H9 (cell line): Measurements from ENCODE around the gene ANO9. TPM values are rescaled to one million over a fixed set of nuclear protein-coding genes. Genes with fewer than 3 reads are reported as not detected.
A peak's percentile ranks its signal among the peaks of the same experiment; 100 is the strongest.

Source experiments
- DNase-seq: peaks from one replicate; pipeline ENCODE4 v3.0.0-alpha.2; 2017
- H2AFZ ChIP-seq: one replicate; pipeline ENCODE4 v1.6.1; 2013; ENCODE audit warnings: mild to moderate bottlenecking, low read length, control low read depth, moderate library complexity
- H2AK5ac ChIP-seq: 2 replicates; pipeline ENCODE4 v1.6.1; 2013; ENCODE audit warnings: low read length, control low read depth, mixed read lengths; ENCODE audit not compliant: insufficient read length
- H2BK120ac ChIP-seq: one replicate; pipeline ENCODE4 v1.6.1; 2013; ENCODE audit warnings: low read depth, mild to moderate bottlenecking, low read length, control low read depth, inconsistent platforms; ENCODE audit not compliant: poor library complexity, severe bottlenecking
- H2BK12ac ChIP-seq: 2 replicates; pipeline ENCODE4 v1.6.1; 2013; ENCODE audit warnings: low read length, control low read depth, mixed read lengths, low read depth; ENCODE audit not compliant: insufficient read length
- H2BK15ac ChIP-seq: 2 replicates; pipeline ENCODE4 v1.6.1; 2013; ENCODE audit warnings: low read depth, low read length, control low read depth
- H2BK20ac ChIP-seq: one replicate; pipeline ENCODE4 v1.6.1; 2013; ENCODE audit warnings: low read depth, mild to moderate bottlenecking, low read length, control low read depth, inconsistent platforms; ENCODE audit not compliant: poor library complexity, severe bottlenecking
- H2BK5ac ChIP-seq: 2 replicates; pipeline ENCODE4 v1.6.1; 2013; ENCODE audit warnings: low read length, control low read depth, mixed read lengths; ENCODE audit not compliant: insufficient read length
- H3K14ac ChIP-seq: 2 replicates; pipeline ENCODE4 v1.6.1; 2013; ENCODE audit warnings: low read length, control low read depth; ENCODE audit not compliant: insufficient read depth
- H3K18ac ChIP-seq: 2 replicates; pipeline ENCODE4 v1.6.1; 2013; ENCODE audit warnings: low read depth, mild to moderate bottlenecking, mixed read lengths, low read length, control low read depth; ENCODE audit not compliant: insufficient read length
- H3K23ac ChIP-seq: 2 replicates; pipeline ENCODE4 v1.6.1; 2013; ENCODE audit warnings: low read length, control low read depth, mixed read lengths, low read depth; ENCODE audit not compliant: insufficient read length
- H3K23me2 ChIP-seq: 2 replicates; pipeline ENCODE4 v1.6.1; 2013; ENCODE audit warnings: low read depth, mild to moderate bottlenecking, mixed read lengths, low read length, control low read depth; ENCODE audit not compliant: insufficient read length, poor library complexity, severe bottlenecking
- H3K27ac ChIP-seq: 2 replicates; pipeline ENCODE4 v1.5.1; 2013; ENCODE audit warnings: low read length, control low read depth, mixed read lengths, low read depth; ENCODE audit not compliant: insufficient read length
- H3K27me3 ChIP-seq: 2 replicates; pipeline ENCODE4 v1.6.1; 2013; ENCODE audit warnings: low read length, control low read depth, inconsistent platforms; ENCODE audit not compliant: insufficient read depth
- H3K4ac ChIP-seq: 2 replicates; pipeline ENCODE4 v1.6.1; 2013; ENCODE audit warnings: low read depth, mild to moderate bottlenecking, control low read depth, inconsistent platforms, low read length, moderate library complexity
- H3K4me1 ChIP-seq: 2 replicates; pipeline ENCODE4 v1.6.1; 2013; ENCODE audit warnings: low read length, control low read depth, inconsistent platforms; ENCODE audit not compliant: insufficient read depth
- H3K4me2 ChIP-seq: 2 replicates; pipeline ENCODE4 v1.6.1; 2013; ENCODE audit warnings: low read length, control low read depth, mixed read lengths; ENCODE audit not compliant: insufficient read length, insufficient read depth
- H3K56ac ChIP-seq: 2 replicates; pipeline ENCODE4 v1.6.1; 2013; ENCODE audit warnings: low read depth, mild to moderate bottlenecking, mixed read lengths, low read length, control low read depth; ENCODE audit not compliant: insufficient read length
- H3K79me1 ChIP-seq: 2 replicates; pipeline ENCODE4 v1.6.1; 2013; ENCODE audit warnings: low read depth, mild to moderate bottlenecking, moderate library complexity, low read length, control low read depth, inconsistent platforms; ENCODE audit not compliant: insufficient read depth, poor library complexity, severe bottlenecking
- H3K79me2 ChIP-seq: 2 replicates; pipeline ENCODE4 v1.6.1; 2013; ENCODE audit warnings: low read length, control low read depth, inconsistent platforms; ENCODE audit not compliant: insufficient read depth
- H3K9ac ChIP-seq: 2 replicates; pipeline ENCODE4 v1.6.1; 2013; ENCODE audit warnings: low read length, control low read depth, mixed read lengths; ENCODE audit not compliant: insufficient read length; ENCODE audit errors: extremely low read depth
- H3K9me3 ChIP-seq: one replicate; pipeline ENCODE4 v1.6.1; 2013; ENCODE audit warnings: low read depth, low read length, inconsistent platforms; ENCODE audit not compliant: control insufficient read depth
- H3T11ph ChIP-seq: one replicate; pipeline ENCODE4 v1.6.1; 2013; ENCODE audit warnings: mild to moderate bottlenecking, low read length, control low read depth, inconsistent platforms
- H4K20me1 ChIP-seq: one replicate; pipeline ENCODE4 v1.6.1; 2013; ENCODE audit not compliant: control insufficient read depth, insufficient read length, insufficient read depth
- H4K5ac ChIP-seq: 2 replicates; pipeline ENCODE4 v1.6.1; 2013; ENCODE audit warnings: low read depth, mild to moderate bottlenecking, mixed read lengths, low read length, control low read depth; ENCODE audit not compliant: insufficient read length
- H4K8ac ChIP-seq: replicated peaks from 2 replicates; pipeline ENCODE4 v1.6.1; 2013; ENCODE audit warnings: low read length, control low read depth, mixed read lengths, low read depth; ENCODE audit not compliant: insufficient read length
- H4K91ac ChIP-seq: 2 replicates; pipeline ENCODE4 v1.6.1; 2013; ENCODE audit warnings: low read depth, mild to moderate bottlenecking, moderate library complexity, mixed read lengths, low read length, control low read depth; ENCODE audit not compliant: insufficient read length
- H3K27ac Mint-ChIP-seq, 3 experiments: 2 replicates in 2 of 3; 3 replicates in 1 of 3; pipeline ENCODE4 v1.8.0; 2020 to 2021; ENCODE audit warnings: mixed read lengths in 3 of 3, mild to moderate bottlenecking in 1 of 3, moderate library complexity in 1 of 3
- H3K27me3 Mint-ChIP-seq: 2 replicates; pipeline ENCODE4 v1.8.0; 2021; ENCODE audit warnings: low read depth, mild to moderate bottlenecking, moderate library complexity, mixed read lengths
- H3K36me3 Mint-ChIP-seq, 3 experiments: 2 replicates in 2 of 3; 3 replicates in 1 of 3; pipeline ENCODE4 v1.8.0; 2020 to 2021; ENCODE audit warnings: low read depth in 3 of 3, mixed read lengths in 3 of 3; ENCODE audit not compliant: insufficient read depth in 1 of 3
- H3K4me1 Mint-ChIP-seq, 2 experiments: 2 replicates each; pipeline ENCODE4 v1.8.0; 2020; ENCODE audit warnings: mixed read lengths in 2 of 2
- H3K4me3 Mint-ChIP-seq, 2 experiments: 2 replicates in 1 of 2; 3 replicates in 1 of 2; pipeline ENCODE4 v1.8.0; 2020 to 2021; ENCODE audit warnings: mild to moderate bottlenecking in 2 of 2, mixed read lengths in 2 of 2, moderate library complexity in 1 of 2
- H3K9me3 Mint-ChIP-seq, 2 experiments: 2 replicates in 1 of 2; 3 replicates in 1 of 2; pipeline ENCODE4 v1.8.0; 2020; ENCODE audit warnings: mild to moderate bottlenecking in 2 of 2, mixed read lengths in 2 of 2, moderate library complexity in 1 of 2
- WGBS: extraction: QIAGEN DNeasy Blood & Tissue Kit; methylation state at CpG from one replicate; pipeline ENCODE4 v1.1.7; 2013; ENCODE audit warnings: missing lambda C conversion rate, low lambda C conversion rate, mixed read lengths; ENCODE audit not compliant: insufficient read length; ENCODE audit errors: extremely low coverage; 5-methylcytosine and 5-hydroxymethylcytosine counted together
- total RNA-seq: library from RNA; stranded (reverse); gene quantifications from 2 replicates; pipeline ENCODE4 v1.2.1, GENCODE V29; 2021
- TF ChIP-seq, protein P1 (sequence below): fragments of 200-600 bp; sonication (generic); conservative IDR thresholded peaks from 3 replicates; pipeline ENCODE4 v1.8.0; 2021; ENCODE audit warnings: antibody characterized with exemption, mild to moderate bottlenecking

The ANO9 gene
- total RNA-seq, 1 experiment from 2014 or later = 13.1 TPM

- H3K27me3 ChIP-seq = no peaks in the 10 kb centered on the region
- no peak overlapping the region for H2BK12ac ChIP-seq
- H3K4ac ChIP-seq = no peak overlapping the region
- no peak overlapping the region for H3K27ac ChIP-seq
- no peak overlapping the region for H3K18ac ChIP-seq
- H4K8ac ChIP-seq = no peak overlapping the region
- H3K4me2 ChIP-seq = no peak overlapping the region
- TF ChIP-seq, protein P1, sequence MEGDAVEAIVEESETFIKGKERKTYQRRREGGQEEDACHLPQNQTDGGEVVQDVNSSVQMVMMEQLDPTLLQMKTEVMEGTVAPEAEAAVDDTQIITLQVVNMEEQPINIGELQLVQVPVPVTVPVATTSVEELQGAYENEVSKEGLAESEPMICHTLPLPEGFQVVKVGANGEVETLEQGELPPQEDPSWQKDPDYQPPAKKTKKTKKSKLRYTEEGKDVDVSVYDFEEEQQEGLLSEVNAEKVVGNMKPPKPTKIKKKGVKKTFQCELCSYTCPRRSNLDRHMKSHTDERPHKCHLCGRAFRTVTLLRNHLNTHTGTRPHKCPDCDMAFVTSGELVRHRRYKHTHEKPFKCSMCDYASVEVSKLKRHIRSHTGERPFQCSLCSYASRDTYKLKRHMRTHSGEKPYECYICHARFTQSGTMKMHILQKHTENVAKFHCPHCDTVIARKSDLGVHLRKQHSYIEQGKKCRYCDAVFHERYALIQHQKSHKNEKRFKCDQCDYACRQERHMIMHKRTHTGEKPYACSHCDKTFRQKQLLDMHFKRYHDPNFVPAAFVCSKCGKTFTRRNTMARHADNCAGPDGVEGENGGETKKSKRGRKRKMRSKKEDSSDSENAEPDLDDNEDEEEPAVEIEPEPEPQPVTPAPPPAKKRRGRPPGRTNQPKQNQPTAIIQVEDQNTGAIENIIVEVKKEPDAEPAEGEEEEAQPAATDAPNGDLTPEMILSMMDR = no peak
- no peak overlapping the region for H3T11ph ChIP-seq
- no CpG with 5 or more reads among the region's 14 CpGs for WGBS
- no peak overlapping the region for H2BK20ac ChIP-seq
- no peak overlapping the region for H2AFZ ChIP-seq
- peaks cover 0 to 2% of the 10 kb centered on the region in 2 experiments; a peak in 1 of 5 replicates for H3K9me3 Mint-ChIP-seq
- no peak overlapping the region for H2BK15ac ChIP-seq
- DNase-seq = no peak
- H2BK120ac ChIP-seq = no peak overlapping the region
- peaks cover 7% of the 10 kb centered on the region for H3K23me2 ChIP-seq
- peaks cover 43 to 44% of the 10 kb centered on the region in 2 experiments for H3K4me1 Mint-ChIP-seq
- peaks cover 16 to 46% (median 40%) of the 10 kb centered on the region in 3 experiments; a peak in 6 of 7 replicates for H3K36me3 Mint-ChIP-seq
- no peak overlapping the region for H3K23ac ChIP-seq
- no peaks in the 10 kb centered on the region for H4K20me1 ChIP-seq
- H3K4me1 ChIP-seq = no peaks in the 10 kb centered on the region
- no peaks in the 10 kb centered on the region for H3K27me3 Mint-ChIP-seq
- H4K91ac ChIP-seq = no peak overlapping the region
- no peak overlapping the region for H3K56ac ChIP-seq
- H3K9ac ChIP-seq = no peak overlapping the region
- peak overlapping the region in 2 of 3 experiments; percentile 31 to 53; a peak in 2 of 7 replicates for H3K27ac Mint-ChIP-seq
- peaks cover 7% of the 10 kb centered on the region for H3K79me1 ChIP-seq
- peak overlapping the region in 1 of 2 experiments; percentile 30; a peak in 2 of 5 replicates for H3K4me3 Mint-ChIP-seq
- no peak overlapping the region for H4K5ac ChIP-seq
- no peak overlapping the region for H3K14ac ChIP-seq
- no peak overlapping the region for H2AK5ac ChIP-seq
- H2BK5ac ChIP-seq = no peak overlapping the region
- H3K9me3 ChIP-seq = no peaks in the 10 kb centered on the region
- H3K79me2 ChIP-seq = peaks cover 17% of the 10 kb centered on the region; the same call in 1 of the 2 replicates
Measured at GRCh38 chr11:454801-455565, 13.2 kb upstream of the ANO9 start.
